Uterus (tissue), 2 donors: Measurements from ENCODE around the gene UPP1.

Source experiments
- POLR2A ChIP-seq, 2 donors: fragments of 450-650 bp; IDR thresholded peaks; one replicate each; pipeline ENCODE4 v1.6.1; 2016; ENCODE audit warnings: antibody characterized with exemption in 2 of 2, mild to moderate bottlenecking in 1 of 2, moderate library complexity in 1 of 2
- TF ChIP-seq, protein P1 (sequence below), 4 experiments: fragments of 200-600 bp in 2 of 4; fragments of 450-650 bp in 2 of 4; sonication (generic) in 2 of 4; IDR thresholded peaks; one replicate each; pipeline ENCODE4 v1.5.1; 2016 to 2019; ENCODE audit warnings: antibody characterized with exemption in 4 of 4, mild to moderate bottlenecking in 2 of 4, moderate library complexity in 1 of 4

DNA sequence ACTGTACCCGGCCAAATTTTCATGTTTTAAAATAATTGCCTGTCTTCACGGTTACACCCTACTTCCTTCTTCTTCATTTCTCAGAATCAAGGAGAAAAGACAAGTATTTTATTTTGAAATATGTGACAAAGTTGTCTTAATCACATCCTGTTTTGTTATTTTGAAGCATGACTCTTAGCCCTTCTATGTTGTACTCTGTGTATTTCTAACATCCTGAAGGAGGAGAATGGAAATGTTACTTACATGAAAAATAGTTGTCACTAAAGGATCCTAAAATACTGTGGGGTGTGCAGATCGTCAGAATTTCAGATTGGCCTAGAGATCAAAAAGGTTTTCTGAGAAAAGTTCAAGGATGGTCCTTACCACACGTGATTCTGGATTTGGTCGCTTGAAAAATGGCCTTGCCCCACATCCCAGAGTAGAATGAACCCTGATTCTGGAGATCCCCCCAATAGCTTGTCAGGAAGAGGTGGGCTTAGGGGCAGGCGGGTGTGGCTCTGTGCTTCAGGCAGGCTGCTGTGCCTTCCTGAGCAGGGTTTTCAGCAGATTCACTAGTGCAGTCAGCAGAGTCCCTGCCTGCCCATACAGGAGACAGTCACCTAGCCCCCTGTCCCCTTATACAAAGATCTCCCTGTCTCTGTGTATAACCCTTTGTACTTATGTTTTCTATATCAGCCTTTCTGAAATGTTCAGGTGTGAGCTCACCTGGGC is 8.6 kb downstream of the UPP1 start:
- TF ChIP-seq, protein P1, sequence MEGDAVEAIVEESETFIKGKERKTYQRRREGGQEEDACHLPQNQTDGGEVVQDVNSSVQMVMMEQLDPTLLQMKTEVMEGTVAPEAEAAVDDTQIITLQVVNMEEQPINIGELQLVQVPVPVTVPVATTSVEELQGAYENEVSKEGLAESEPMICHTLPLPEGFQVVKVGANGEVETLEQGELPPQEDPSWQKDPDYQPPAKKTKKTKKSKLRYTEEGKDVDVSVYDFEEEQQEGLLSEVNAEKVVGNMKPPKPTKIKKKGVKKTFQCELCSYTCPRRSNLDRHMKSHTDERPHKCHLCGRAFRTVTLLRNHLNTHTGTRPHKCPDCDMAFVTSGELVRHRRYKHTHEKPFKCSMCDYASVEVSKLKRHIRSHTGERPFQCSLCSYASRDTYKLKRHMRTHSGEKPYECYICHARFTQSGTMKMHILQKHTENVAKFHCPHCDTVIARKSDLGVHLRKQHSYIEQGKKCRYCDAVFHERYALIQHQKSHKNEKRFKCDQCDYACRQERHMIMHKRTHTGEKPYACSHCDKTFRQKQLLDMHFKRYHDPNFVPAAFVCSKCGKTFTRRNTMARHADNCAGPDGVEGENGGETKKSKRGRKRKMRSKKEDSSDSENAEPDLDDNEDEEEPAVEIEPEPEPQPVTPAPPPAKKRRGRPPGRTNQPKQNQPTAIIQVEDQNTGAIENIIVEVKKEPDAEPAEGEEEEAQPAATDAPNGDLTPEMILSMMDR (IDR thresholded peaks at IDR 0.05), result no peak
- TF ChIP-seq POLR2A (IDR thresholded peaks at IDR 0.05), result no peak
